Measurements from ENCODE around the gene MED14.
A peak's percentile ranks its signal among the peaks of the same experiment; 100 is the strongest.

MED14 gene

GRCh38 chrX:40647307-40648197 lies 87.8 kb downstream of the MED14 start, which contains the start of gene CXorf38:
Gene CXorf38, minus strand, starts transcription at chrX:40647561. Its CDS starts 41 bp downstream, at chrX:40647520.
- Histone ChIP-seq H3K27me3 (ENCODE audit: control insufficient read depth, insufficient read depth, low read length) (no peaks in the 10 kb centered on the region), H2AFZ (peak within 1 kb of the TSS; percentile 68), H3K4me2 (ENCODE audit: low read length) (peak within 1 kb of the TSS; percentile 77), H3K9ac (peak within 1 kb of the TSS; percentile 46), H3K36me3 (ENCODE audit: control insufficient read depth, insufficient read depth, low read length) (no peaks in the 10 kb centered on the region), H3K4me1 (peaks cover 3% of the 10 kb centered on the region), H3K4me3 (ENCODE audit: low read depth, low read length) (peak within 1 kb of the TSS; percentile 74), H3K27ac (peak within 1 kb of the TSS; percentile 91), H3K79me2 (peaks cover 7% of the 10 kb centered on the region), H3K9me3 (ENCODE audit: control insufficient read depth, low read length) (no peaks in the 10 kb centered on the region)
- TF ChIP-seq, protein P1, sequence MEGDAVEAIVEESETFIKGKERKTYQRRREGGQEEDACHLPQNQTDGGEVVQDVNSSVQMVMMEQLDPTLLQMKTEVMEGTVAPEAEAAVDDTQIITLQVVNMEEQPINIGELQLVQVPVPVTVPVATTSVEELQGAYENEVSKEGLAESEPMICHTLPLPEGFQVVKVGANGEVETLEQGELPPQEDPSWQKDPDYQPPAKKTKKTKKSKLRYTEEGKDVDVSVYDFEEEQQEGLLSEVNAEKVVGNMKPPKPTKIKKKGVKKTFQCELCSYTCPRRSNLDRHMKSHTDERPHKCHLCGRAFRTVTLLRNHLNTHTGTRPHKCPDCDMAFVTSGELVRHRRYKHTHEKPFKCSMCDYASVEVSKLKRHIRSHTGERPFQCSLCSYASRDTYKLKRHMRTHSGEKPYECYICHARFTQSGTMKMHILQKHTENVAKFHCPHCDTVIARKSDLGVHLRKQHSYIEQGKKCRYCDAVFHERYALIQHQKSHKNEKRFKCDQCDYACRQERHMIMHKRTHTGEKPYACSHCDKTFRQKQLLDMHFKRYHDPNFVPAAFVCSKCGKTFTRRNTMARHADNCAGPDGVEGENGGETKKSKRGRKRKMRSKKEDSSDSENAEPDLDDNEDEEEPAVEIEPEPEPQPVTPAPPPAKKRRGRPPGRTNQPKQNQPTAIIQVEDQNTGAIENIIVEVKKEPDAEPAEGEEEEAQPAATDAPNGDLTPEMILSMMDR (IDR thresholded peaks at IDR 0.05) = no peak

DNA sequence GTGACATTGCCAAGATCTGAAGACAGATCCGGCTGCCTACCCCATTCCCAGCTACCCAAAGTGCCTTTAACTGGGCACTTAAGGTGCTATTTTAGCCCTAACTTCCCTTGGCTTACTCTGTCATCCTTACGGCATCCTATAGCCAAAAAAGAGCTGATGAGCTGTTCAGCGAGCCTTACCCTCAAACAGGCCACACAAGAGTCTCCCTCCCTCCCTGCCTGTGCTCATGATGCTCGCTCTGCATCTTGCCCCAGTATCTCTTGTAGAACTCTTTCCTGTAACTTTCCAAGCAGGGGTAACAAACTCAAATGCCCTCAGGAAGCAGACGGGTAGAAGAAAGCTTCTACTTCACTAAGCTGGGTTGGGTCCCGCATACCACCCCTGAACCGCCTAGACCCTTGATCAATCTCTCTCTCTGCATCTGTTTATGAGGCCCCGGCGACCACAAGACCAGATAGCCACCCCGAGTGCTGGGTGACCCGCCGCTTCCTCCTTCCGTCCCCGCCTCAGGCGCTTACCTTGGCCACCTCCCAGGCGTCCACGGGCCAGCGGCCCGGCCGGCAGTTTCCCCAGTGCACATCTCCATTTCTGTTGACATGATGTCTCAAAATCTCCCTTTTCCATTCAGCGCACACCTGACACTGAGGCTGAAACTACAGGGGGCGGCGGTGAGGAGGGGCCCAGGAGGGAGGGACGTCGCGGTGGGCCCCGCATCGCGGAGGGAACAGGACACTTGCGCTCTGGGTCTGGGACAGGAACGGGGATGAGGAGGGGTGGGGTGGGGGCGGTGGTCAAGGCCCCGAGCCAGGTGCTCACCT lies 88.6 kb downstream of the MED14 start:
- Histone ChIP-seq H3K27ac (peak overlapping the region; percentile 91), H3K4me1 (peaks cover 6% of the 10 kb centered on the region), H3K27me3 (ENCODE audit: control insufficient read depth, insufficient read depth, low read length) (no peaks in the 10 kb centered on the region), H3K36me3 (ENCODE audit: control insufficient read depth, insufficient read depth, low read length) (no peaks in the 10 kb centered on the region), H3K9me3 (ENCODE audit: control insufficient read depth, low read length) (no peaks in the 10 kb centered on the region), H3K79me2 (peaks cover 14% of the 10 kb centered on the region), H3K9ac (peak overlapping the region; percentile 46), H3K4me3 (ENCODE audit: low read depth, low read length) (peak overlapping the region; percentile 74), H2AFZ (peak overlapping the region; percentile 51), H3K4me2 (ENCODE audit: low read length) (peak overlapping the region; percentile 76)
- TF ChIP-seq, protein P1 (IDR thresholded peaks at IDR 0.05) = no peak

GRCh38 chrX:40644821-40645358 lies 90.5 kb downstream of the MED14 start:
- TF ChIP-seq, protein P1 (IDR thresholded peaks at IDR 0.05) = no peak
- Histone ChIP-seq H3K4me3 (ENCODE audit: low read depth, low read length) (peak overlapping the region; percentile 57), H3K27me3 (ENCODE audit: control insufficient read depth, insufficient read depth, low read length) (no peaks in the 10 kb centered on the region), H3K27ac (peak overlapping the region; percentile 74), H2AFZ (no peak overlapping the region), H3K79me2 (peaks cover 25% of the 10 kb centered on the region), H3K36me3 (ENCODE audit: control insufficient read depth, insufficient read depth, low read length) (no peaks in the 10 kb centered on the region), H3K4me2 (ENCODE audit: low read length) (peak overlapping the region; percentile 80), H3K9ac (no peak overlapping the region), H3K4me1 (peaks cover 6% of the 10 kb centered on the region), H3K9me3 (ENCODE audit: control insufficient read depth, low read length) (no peaks in the 10 kb centered on the region)

- Histone ChIP-seq H2AFZ (no peak overlapping the region), H3K9me3 (ENCODE audit: control insufficient read depth, low read length) (no peaks in the 10 kb centered on the region), H3K4me1 (peaks cover 7% of the 10 kb centered on the region), H3K4me3 (ENCODE audit: low read depth, low read length) (peak overlapping the region; percentile 57), H3K36me3 (ENCODE audit: control insufficient read depth, insufficient read depth, low read length) (no peaks in the 10 kb centered on the region), H3K27ac (peak overlapping the region; percentile 74), H3K27me3 (ENCODE audit: control insufficient read depth, insufficient read depth, low read length) (no peaks in the 10 kb centered on the region), H3K79me2 (peaks cover 25% of the 10 kb centered on the region), H3K9ac (no peak overlapping the region), H3K4me2 (ENCODE audit: low read length) (peak overlapping the region; percentile 80)
- TF ChIP-seq, protein P1 (IDR thresholded peaks at IDR 0.05) = no peak
Observed at GRCh38 chrX:40644176-40644575, 91.2 kb downstream of the MED14 start.

All from parathyroid adenoma (tissue), 2 donors.